ENCODE results near the gene ALDH2. TPM values are rescaled to one million over a fixed set of nuclear protein-coding genes. Genes with fewer than 3 reads are reported as not detected.
A peak's percentile ranks its signal among the peaks of the same experiment; 100 is the strongest.
"Not testable (repeated sequence)": the region's sequence is repeated elsewhere in the genome, so short reads cannot be mapped to it uniquely, and the experiment has no call there.

ALDH2 gene
- total RNA-seq, 2 donors from 2014 or later = 48.8 to 57.3 TPM

GRCh38 chr12:111819191-111820158, 52.7 kb downstream of the ALDH2 start:
- no peaks in the 10 kb centered on the region for H3K27me3 ChIP-seq
- no peaks in the 10 kb centered on the region for H3K4me1 ChIP-seq
- no peaks in the 10 kb centered on the region for H3K36me3 ChIP-seq (replicated peaks in 1 of 2; ENCODE audit: insufficient read depth in 1 of 2, low read depth in 2 of 2)
- ATAC-seq (no peak), DNase-seq (no peak)
- H3K27ac ChIP-seq = no peak overlapping the region
- WGBS, 2 donors = 70 to 81% methylated on average over 6 of the region's 6 CpGs
- intact Hi-C loops (cut with DNase I) = loop anchor here (10.0 kb wide), 1 partner anchor 65 kb away; no protein-coding TSS in a partner anchor
- H3K9me3 ChIP-seq = no peaks in the 10 kb centered on the region
- no peak for TF ChIP-seq POLR2A (IDR thresholded peaks at IDR 0.05)
- TF ChIP-seq, protein P1, sequence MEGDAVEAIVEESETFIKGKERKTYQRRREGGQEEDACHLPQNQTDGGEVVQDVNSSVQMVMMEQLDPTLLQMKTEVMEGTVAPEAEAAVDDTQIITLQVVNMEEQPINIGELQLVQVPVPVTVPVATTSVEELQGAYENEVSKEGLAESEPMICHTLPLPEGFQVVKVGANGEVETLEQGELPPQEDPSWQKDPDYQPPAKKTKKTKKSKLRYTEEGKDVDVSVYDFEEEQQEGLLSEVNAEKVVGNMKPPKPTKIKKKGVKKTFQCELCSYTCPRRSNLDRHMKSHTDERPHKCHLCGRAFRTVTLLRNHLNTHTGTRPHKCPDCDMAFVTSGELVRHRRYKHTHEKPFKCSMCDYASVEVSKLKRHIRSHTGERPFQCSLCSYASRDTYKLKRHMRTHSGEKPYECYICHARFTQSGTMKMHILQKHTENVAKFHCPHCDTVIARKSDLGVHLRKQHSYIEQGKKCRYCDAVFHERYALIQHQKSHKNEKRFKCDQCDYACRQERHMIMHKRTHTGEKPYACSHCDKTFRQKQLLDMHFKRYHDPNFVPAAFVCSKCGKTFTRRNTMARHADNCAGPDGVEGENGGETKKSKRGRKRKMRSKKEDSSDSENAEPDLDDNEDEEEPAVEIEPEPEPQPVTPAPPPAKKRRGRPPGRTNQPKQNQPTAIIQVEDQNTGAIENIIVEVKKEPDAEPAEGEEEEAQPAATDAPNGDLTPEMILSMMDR (IDR thresholded peaks at IDR 0.05) = no peak
- H3K4me3 ChIP-seq = no peak overlapping the region

DNA sequence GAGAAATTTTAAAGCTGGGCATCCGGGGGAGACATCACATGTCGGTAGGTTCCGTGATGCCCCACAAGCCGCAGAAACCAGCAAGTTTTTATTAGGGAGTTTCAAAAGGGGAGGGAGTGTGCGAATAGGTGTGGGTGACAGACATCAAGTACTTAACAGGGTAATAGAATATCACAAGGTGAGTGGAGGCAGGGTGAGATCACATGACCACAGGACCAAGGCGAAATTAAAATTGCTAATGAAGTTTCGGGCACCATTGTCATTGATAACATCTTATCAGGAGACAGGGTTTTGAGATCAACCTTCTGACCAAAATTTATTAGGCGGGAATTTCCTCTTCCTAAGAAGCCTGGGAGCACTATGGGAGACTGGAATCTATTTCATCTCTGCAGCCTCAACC, 54.1 kb downstream of the ALDH2 start:
- H3K27me3 ChIP-seq; H3K9me3 ChIP-seq; H3K27ac ChIP-seq; intact Hi-C loops (cut with DNase I); ATAC-seq; H3K4me3 ChIP-seq; H3K36me3 ChIP-seq (replicated peaks in 1 of 2; ENCODE audit: insufficient read depth in 1 of 2, low read depth in 2 of 2); H3K4me1 ChIP-seq; DNase-seq: not testable (repeated sequence)
- WGBS, 2 donors = 76 to 85% methylated on average over 8 of the region's 8 CpGs

- DNase-seq (no peak), ATAC-seq (no peak)
- peak overlapping the region in 1 of 4 donors; percentile 28 for H3K27ac ChIP-seq
- no peaks in the 10 kb centered on the region for H3K36me3 ChIP-seq (replicated peaks in 1 of 2; ENCODE audit: insufficient read depth in 1 of 2, low read depth in 2 of 2)
- H3K4me1 ChIP-seq = no peaks in the 10 kb centered on the region
- no peaks in the 10 kb centered on the region for H3K27me3 ChIP-seq
- 36 to 45% methylated on average over 2 of the region's 2 CpGs for WGBS, 2 donors
- TF ChIP-seq POLR2A (IDR thresholded peaks at IDR 0.05) = no peak
- TF ChIP-seq, protein P1 (IDR thresholded peaks at IDR 0.05) = no peak
- intact Hi-C loops (cut with DNase I) = no loop called here
- no peak overlapping the region for H3K4me3 ChIP-seq
- no peaks in the 10 kb centered on the region for H3K9me3 ChIP-seq
Observed at GRCh38 chr12:111822886-111823285, 56.2 kb downstream of the ALDH2 start.

- ATAC-seq = no peak
Observed at GRCh38 chr12:111823891-111824290, 57.2 kb downstream of the ALDH2 start.

DNA sequence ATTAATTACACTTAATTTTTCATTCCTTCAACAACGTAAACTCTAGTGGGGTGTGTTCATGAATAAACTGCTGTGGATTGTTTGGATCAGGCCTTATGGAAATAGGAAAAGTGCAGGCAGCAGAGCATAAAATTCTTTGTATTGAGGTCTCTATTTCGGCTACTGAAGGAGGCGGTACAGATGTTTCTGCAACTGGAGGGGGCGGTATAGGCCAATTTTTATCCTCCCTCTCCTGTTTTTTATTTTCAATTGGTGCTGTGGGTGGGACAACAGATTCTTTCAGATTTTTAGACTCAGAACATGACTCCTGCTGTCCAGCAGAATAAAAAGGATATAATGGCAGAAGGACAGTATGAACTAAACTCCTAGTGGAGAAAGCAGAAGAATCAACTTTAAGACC, 57.6 kb downstream of the ALDH2 start:
- 38 to 40% methylated on average over 4 of the region's 4 CpGs for WGBS, 2 donors
- H3K27me3 ChIP-seq; H3K36me3 ChIP-seq (replicated peaks in 1 of 2; ENCODE audit: insufficient read depth in 1 of 2, low read depth in 2 of 2); H3K27ac ChIP-seq; DNase-seq; ATAC-seq; H3K4me1 ChIP-seq; H3K4me3 ChIP-seq; intact Hi-C loops (cut with DNase I); H3K9me3 ChIP-seq: not testable (repeated sequence)
- TF ChIP-seq, protein P1 (IDR thresholded peaks at IDR 0.05) = peak in 1 of 7 experiments; percentile 13

More at GRCh38 chr12:111823891-111824290, 57.2 kb downstream of the ALDH2 start:
- Histone ChIP-seq H3K9me3 (no peaks in the 10 kb centered on the region), H3K27ac (no peak overlapping the region), H3K36me3 (replicated peaks in 1 of 2; ENCODE audit: insufficient read depth in 1 of 2, low read depth in 2 of 2) (no peaks in the 10 kb centered on the region), H3K4me1 (no peaks in the 10 kb centered on the region), H3K27me3 (no peaks in the 10 kb centered on the region), H3K4me3 (no peak overlapping the region)
- TF ChIP-seq POLR2A (IDR thresholded peaks at IDR 0.05) = no peak
- TF ChIP-seq, protein P1 (IDR thresholded peaks at IDR 0.05) = no peak
- 48 to 51% methylated on average over 2 to 3 of the region's 3 CpGs for WGBS, 2 donors
- no peak for DNase-seq
- intact Hi-C loops (cut with DNase I) = no loop called here
